ENCODE measurements around the gene CNTNAP2.

GRCh38 chr7:148146346-148146745 is 2029.7 kb downstream of the CNTNAP2 start:
- TF ChIP-seq CTCF (IDR thresholded peaks at IDR 0.05; ENCODE audit: borderline replicate concordance, extremely low read depth, low read length, poor library complexity, severe bottlenecking) = no peak
- TF ChIP-seq EZH2 (IDR thresholded peaks at IDR 0.05; ENCODE audit: borderline replicate concordance, low read depth, low read length, severe bottlenecking) = no peak
